Melanocyte of skin (primary cell): Measurements from ENCODE around the gene SMIM35. TPM values are rescaled to one million over a fixed set of nuclear protein-coding genes. Genes with fewer than 3 reads are reported as not detected.

Experiments
- total RNA-seq, 2 donors: library from RNA; depleted of rRNA; stranded (reverse); fragments of >200 nt; gene quantifications; 2 replicates each; pipeline ENCODE4 v1.2.3, GENCODE V29; 2012

The SMIM35 gene
- not detected for total RNA-seq

DNA sequence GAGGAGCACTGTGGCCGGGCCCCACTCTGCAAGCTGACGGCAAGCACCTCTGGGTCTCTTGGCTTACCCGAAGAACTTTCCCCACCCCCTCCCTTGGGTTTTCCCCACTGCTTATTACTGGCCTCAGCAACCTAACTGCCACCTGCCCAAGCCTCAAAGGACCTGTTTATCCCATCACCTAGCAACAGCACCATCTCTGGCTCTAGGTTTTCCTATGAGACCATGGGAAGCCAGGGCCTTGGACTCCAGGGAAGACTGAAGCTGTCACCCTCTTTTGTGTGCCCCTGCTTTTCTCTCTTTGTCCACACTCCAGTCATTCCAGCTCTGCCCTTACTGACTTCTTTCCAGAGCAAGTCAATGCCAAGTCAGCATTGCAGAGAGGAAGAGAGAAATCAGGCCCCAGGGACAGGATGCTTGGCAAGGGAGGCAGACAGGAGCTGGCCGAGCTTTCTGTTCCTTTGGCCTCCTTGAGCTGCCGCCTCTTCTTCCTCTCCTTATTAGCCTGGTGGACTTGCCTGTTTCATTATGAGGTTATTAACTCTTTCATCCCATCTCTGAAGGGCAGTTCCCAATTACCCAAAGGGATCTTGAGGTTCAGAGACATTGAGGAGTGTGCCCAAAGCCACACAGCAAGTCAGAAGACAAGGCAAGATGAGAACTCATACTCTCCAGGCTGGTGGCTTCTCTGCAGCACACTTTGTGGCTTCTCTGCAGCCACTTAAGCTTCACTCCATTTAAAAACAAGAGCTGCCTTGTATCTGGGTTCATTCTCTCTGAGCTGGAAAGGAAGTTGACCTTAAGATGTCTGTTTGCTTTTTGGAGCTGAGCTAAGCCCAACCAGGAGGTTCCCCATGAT, at the start of gene SMIM35:
Gene SMIM35, minus strand, starts transcription at position 51 of the 856 bp plus-strand sequence. CDS start 206 bp downstream, outside the sequence.

DNA sequence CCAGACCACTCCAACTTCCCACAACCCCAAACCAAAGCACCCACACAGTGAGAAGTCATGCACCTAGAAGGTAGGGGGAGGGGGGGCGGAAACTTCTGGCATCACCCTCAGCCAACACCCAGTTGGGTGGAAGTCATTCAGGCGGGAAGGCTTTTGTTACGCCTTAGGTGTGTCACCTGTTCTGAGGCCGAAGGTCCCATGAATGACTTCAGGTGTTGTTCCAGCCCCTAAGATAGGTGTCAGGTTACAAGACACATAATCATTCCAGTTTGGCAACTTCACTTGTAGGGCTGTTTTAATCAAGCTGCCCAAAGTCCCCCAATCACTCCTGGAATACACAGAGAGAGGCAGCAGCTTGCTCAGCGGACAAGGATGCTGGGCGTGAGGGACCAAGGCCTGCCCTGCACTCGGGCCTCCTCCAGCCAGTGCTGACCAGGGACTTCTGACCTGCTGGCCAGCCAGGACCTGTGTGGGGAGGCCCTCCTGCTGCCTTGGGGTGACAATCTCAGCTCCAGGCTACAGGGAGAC, 9.9 kb downstream of the SMIM35 start, which contains the start of gene TMPRSS4:
Gene TMPRSS4, plus strand, starts transcription at position 325 of the 528 bp plus-strand sequence. CDS start 225 bp downstream, outside the sequence.

DNA sequence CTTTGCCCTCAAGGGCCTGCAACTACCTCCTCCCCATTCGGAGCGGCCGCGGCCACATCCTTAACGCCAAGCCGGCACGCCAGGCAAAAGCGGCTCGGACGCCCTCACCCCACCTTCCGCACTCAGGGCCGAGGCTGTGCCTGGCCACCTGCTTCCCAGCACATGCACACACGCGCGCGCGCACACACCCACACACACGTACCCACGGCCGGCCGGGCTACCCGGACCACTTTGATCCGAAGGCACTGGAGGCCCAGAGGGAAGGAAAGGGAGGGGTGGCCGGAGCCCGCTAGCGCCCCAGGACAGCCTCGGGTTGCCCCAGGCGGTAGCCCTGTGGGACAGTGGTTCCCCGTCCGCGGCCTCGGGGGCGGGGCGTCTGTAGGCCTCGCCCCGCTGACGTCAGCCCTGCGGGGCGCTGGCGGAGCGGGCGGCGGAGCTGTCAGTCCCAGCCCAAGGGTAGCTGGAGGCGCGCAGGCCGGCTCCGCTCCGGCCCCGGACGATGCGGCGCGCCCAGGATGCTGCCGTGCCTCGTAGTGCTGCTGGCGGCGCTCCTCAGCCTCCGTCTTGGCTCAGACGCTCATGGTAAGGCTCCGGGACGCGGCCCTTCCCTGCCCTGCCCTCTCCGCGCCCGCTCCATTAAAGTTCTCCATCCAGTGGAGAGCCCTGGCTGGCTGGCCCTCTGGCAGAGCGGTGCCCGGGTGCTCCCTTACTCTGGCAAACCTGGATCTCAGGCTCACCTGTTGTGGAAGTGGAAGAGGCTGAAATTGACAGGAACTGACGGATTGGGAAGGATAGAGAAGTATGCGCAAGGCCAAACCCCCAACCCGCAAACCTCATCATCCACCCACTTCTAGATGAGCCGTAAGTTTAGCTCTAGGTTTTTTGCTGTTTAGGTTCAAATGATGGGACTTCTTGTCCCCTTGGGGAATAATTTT, 100.5 kb downstream of the SMIM35 start, which contains the start of gene IL10RA:
Gene IL10RA, plus strand, starts transcription at position 442 of the 935 bp plus-strand sequence. Its CDS starts 74 bp downstream, at position 516.

Other genes starting within 250 kb of the SMIM35 start
- gene FXYD6, start 210.3 kb downstream of the SMIM35 start, total RNA-seq: 1 to 10 TPM; 1.3 to 2.8 TPM
- gene TMPRSS13, start 157.6 kb downstream of the SMIM35 start, total RNA-seq: under 1 TPM in 1 of 2 donors, not detected in 1; under 0.01 TPM
- under 1 TPM in 1 of 2 donors, not detected in 1; 0.34 TPM for gene IL10RA, start 100.6 kb downstream of the SMIM35 start, total RNA-seq
- gene TMPRSS4, start 9.9 kb downstream of the SMIM35 start, total RNA-seq: not detected
- gene SCN4B, start 65.9 kb upstream of the SMIM35 start, total RNA-seq: not detected
- gene SCN2B, start 89.7 kb upstream of the SMIM35 start, total RNA-seq: not detected
- gene JAML, start 138.0 kb upstream of the SMIM35 start, total RNA-seq: under 1 TPM in 1 of 2 donors, not detected in 1; under 0.01 TPM
- gene MPZL3, start 165.4 kb upstream of the SMIM35 start, total RNA-seq: 1 to 10 TPM in 1 of 2 donors, under 1 TPM in 1; 0.67 to 1.0 TPM
- gene MPZL2, start 177.3 kb upstream of the SMIM35 start, total RNA-seq: under 1 TPM in 1 of 2 donors, not detected in 1; 0.33 TPM
- not detected for gene CD3E, start 217.8 kb upstream of the SMIM35 start, total RNA-seq